Ishikawa (cell line): ENCODE results near the gene LYPD4.

Experiments used
- CEBPB ChIP-seq: IDR thresholded peaks from 2 replicates; pipeline ENCODE4 v1.6.1; 2012
- CREB1 ChIP-seq: IDR thresholded peaks from 2 replicates; pipeline ENCODE4 v1.6.1; 2012; ENCODE audit warnings: low read depth
- EGR1 ChIP-seq: IDR thresholded peaks from 2 replicates; pipeline ENCODE4 v1.6.1; 2012
- EP300 ChIP-seq: IDR thresholded peaks from 2 replicates; pipeline ENCODE4 v1.6.1; 2012; ENCODE audit warnings: borderline replicate concordance
- FOXM1 ChIP-seq: IDR thresholded peaks from 2 replicates; pipeline ENCODE4 v1.6.1; 2012; ENCODE audit warnings: low read depth, borderline replicate concordance
- MAX ChIP-seq: IDR thresholded peaks from 2 replicates; pipeline ENCODE4 v1.6.1; 2012
- NFIC ChIP-seq: IDR thresholded peaks from 2 replicates; pipeline ENCODE4 v1.6.1; 2012
- RAD21 ChIP-seq: IDR thresholded peaks from 2 replicates; pipeline ENCODE4 v1.6.1; 2012; ENCODE audit warnings: low read depth
- REST ChIP-seq: IDR thresholded peaks from 2 replicates; pipeline ENCODE4 v1.6.1; 2012; ENCODE audit warnings: low read depth, mild to moderate bottlenecking
- TAF1 ChIP-seq: IDR thresholded peaks from 2 replicates; pipeline ENCODE4 v1.6.1; 2012; ENCODE audit warnings: low read depth, mild to moderate bottlenecking
- TCF12 ChIP-seq: IDR thresholded peaks from 2 replicates; pipeline ENCODE4 v1.6.1; 2012; ENCODE audit warnings: low read depth
- TEAD4 ChIP-seq: IDR thresholded peaks from 2 replicates; pipeline ENCODE4 v1.6.1; 2012
- USF1 ChIP-seq: IDR thresholded peaks from 2 replicates; pipeline ENCODE4 v1.6.1; 2012
- YY1 ChIP-seq: IDR thresholded peaks from 2 replicates; pipeline ENCODE4 v1.6.1; 2012; ENCODE audit warnings: low read depth
- ZBTB7A ChIP-seq: IDR thresholded peaks from 2 replicates; pipeline ENCODE4 v1.6.1; 2012; ENCODE audit warnings: low read depth

The LYPD4 gene

GRCh38 chr19:41811036-41811435, 33.4 kb downstream of the LYPD4 start:
- no peak for TF ChIP-seq EP300
- no peak for TF ChIP-seq EGR1
- TF ChIP-seq NFIC, result no peak
- no peak for TF ChIP-seq RAD21

- TF ChIP-seq YY1, result no peak
- no peak for TF ChIP-seq TEAD4
- no peak for TF ChIP-seq EGR1
- no peak for TF ChIP-seq RAD21
- TF ChIP-seq MAX, result no peak
- TF ChIP-seq USF1, result no peak
- no peak for TF ChIP-seq REST
- no peak for TF ChIP-seq FOXM1
- TF ChIP-seq EP300, result no peak
- TF ChIP-seq CREB1, result no peak
- TF ChIP-seq ZBTB7A, result no peak
- no peak for TF ChIP-seq TAF1
- TF ChIP-seq CEBPB, result no peak
- TF ChIP-seq TCF12, result no peak
- TF ChIP-seq NFIC, result no peak
These were observed 34.2 kb downstream of the LYPD4 start for GRCh38 chr19:41810301-41810700.

- no peak for TF ChIP-seq ZBTB7A
- TF ChIP-seq CEBPB, result no peak
- no peak for TF ChIP-seq MAX
- TF ChIP-seq TEAD4, result no peak
- TF ChIP-seq RAD21, result no peak
- TF ChIP-seq EGR1, result no peak
These were observed 35.6 kb downstream of the LYPD4 start for GRCh38 chr19:41808663-41809566.

- TF ChIP-seq TCF12, result no peak
- TF ChIP-seq CEBPB, result no peak
- TF ChIP-seq TAF1, result no peak
- TF ChIP-seq NFIC, result no peak
- TF ChIP-seq ZBTB7A, result no peak
- no peak for TF ChIP-seq TEAD4
- no peak for TF ChIP-seq EP300
- TF ChIP-seq MAX, result no peak
- no peak for TF ChIP-seq USF1
- TF ChIP-seq FOXM1, result no peak
- TF ChIP-seq RAD21, result no peak
- no peak for TF ChIP-seq CREB1
- TF ChIP-seq YY1, result no peak
- TF ChIP-seq EGR1, result no peak
- TF ChIP-seq REST, result no peak
These were observed 37.3 kb downstream of the LYPD4 start for GRCh38 chr19:41807176-41807575.

- TF ChIP-seq TEAD4, result no peak
- TF ChIP-seq TCF12, result no peak
- TF ChIP-seq EGR1, result no peak
- TF ChIP-seq ZBTB7A, result no peak
- TF ChIP-seq USF1, result no peak
- no peak for TF ChIP-seq RAD21
- TF ChIP-seq CREB1, result no peak
- no peak for TF ChIP-seq REST
- no peak for TF ChIP-seq CEBPB
- TF ChIP-seq NFIC, result no peak
- no peak for TF ChIP-seq YY1
- no peak for TF ChIP-seq TAF1
- TF ChIP-seq EP300, result no peak
These were observed 40.1 kb downstream of the LYPD4 start for GRCh38 chr19:41804336-41804735.
